HepG2 (cell line): ENCODE data around the gene CYP19A1. TPM values are rescaled to one million over a fixed set of nuclear protein-coding genes. Genes with fewer than 3 reads are reported as not detected.
A peak's percentile ranks its signal among the peaks of the same experiment; 100 is the strongest.

Experiments
- ATF5 ChIP-seq: sonication (generic); formaldehyde crosslinking; IDR thresholded peaks from 2 replicates; pipeline ENCODE4 v1.4.0; 2020; ENCODE audit warnings: mild to moderate bottlenecking, low read depth, missing genetic modification reagents
- GATA4 ChIP-seq: sonication (generic); IDR thresholded peaks from 2 replicates; pipeline ENCODE4 v1.6.1; 2016; ENCODE audit warnings: antibody characterized with exemption, low read depth, borderline replicate concordance
- MLLT10 ChIP-seq: sonication (generic); formaldehyde crosslinking; IDR thresholded peaks from 2 replicates; pipeline ENCODE4 v1.4.0; 2020; ENCODE audit warnings: missing genetic modification reagents
- NRL ChIP-seq: sonication (generic); formaldehyde crosslinking; IDR thresholded peaks from 2 replicates; pipeline ENCODE4 v1.5.0; 2020; ENCODE audit warnings: missing genetic modification reagents, mild to moderate bottlenecking, moderate library complexity, borderline replicate concordance
- POLR2G ChIP-seq: fragments of 200-400 bp; formaldehyde crosslinking; IDR thresholded peaks from 2 replicates; pipeline ENCODE4 v1.6.1; 2018; ENCODE audit warnings: mild to moderate bottlenecking, low read depth, low read length, moderate library complexity
- RARG ChIP-seq: sonication (generic); formaldehyde crosslinking; IDR thresholded peaks from 2 replicates; pipeline ENCODE4 v1.4.0; 2020; ENCODE audit warnings: low read depth, mild to moderate bottlenecking, missing genetic modification reagents
- RFX5 ChIP-seq: IDR thresholded peaks from 2 replicates; pipeline ENCODE4 v1.6.1; 2011; ENCODE audit warnings: low read depth, low read length, improper control_type of control experiment
- SAFB2 ChIP-seq: sonication (generic); formaldehyde crosslinking; IDR thresholded peaks from 2 replicates; pipeline ENCODE4 v1.5.1; 2020; ENCODE audit warnings: missing genetic modification reagents, low read depth, mild to moderate bottlenecking, borderline replicate concordance
- ZBTB8A ChIP-seq: sonication (generic); formaldehyde crosslinking; IDR thresholded peaks from 2 replicates; pipeline ENCODE4 v1.4.0; 2020; ENCODE audit warnings: mild to moderate bottlenecking, low read depth, missing genetic modification reagents, borderline replicate concordance
- ZFAT ChIP-seq: sonication (generic); formaldehyde crosslinking; conservative IDR thresholded peaks from 2 replicates; pipeline ENCODE4 v1.8.1; 2023; ENCODE audit warnings: missing genetic modification reagents, inconsistent platforms
- ZNF263 ChIP-seq: sonication (generic); formaldehyde crosslinking; IDR thresholded peaks from 2 replicates; pipeline ENCODE4 v1.4.0; 2020; ENCODE audit warnings: missing genetic modification reagents
- ZNF292 ChIP-seq: sonication (generic); formaldehyde crosslinking; IDR thresholded peaks from 2 replicates; pipeline ENCODE4 v1.8.1; 2022; ENCODE audit warnings: mild to moderate bottlenecking, low read depth, missing genetic modification reagents, borderline replicate concordance
- ZNF354B ChIP-seq: sonication (generic); formaldehyde crosslinking; IDR thresholded peaks from 2 replicates; pipeline ENCODE4 v1.8.0; 2022; ENCODE audit warnings: mild to moderate bottlenecking, missing genetic modification reagents
- ZNF382 ChIP-seq: sonication (generic); formaldehyde crosslinking; IDR thresholded peaks from 2 replicates; pipeline ENCODE4 v1.5.0; 2020; ENCODE audit warnings: missing genetic modification reagents, mild to moderate bottlenecking, borderline replicate concordance
- ZNF460 ChIP-seq: sonication (generic); formaldehyde crosslinking; IDR thresholded peaks from 2 replicates; pipeline ENCODE4 v1.5.1; 2020; ENCODE audit warnings: missing genetic modification reagents, mild to moderate bottlenecking, borderline replicate concordance
- ZNF468 ChIP-seq: sonication (generic); formaldehyde crosslinking; IDR thresholded peaks from 2 replicates; pipeline ENCODE4 v1.8.0; 2022; ENCODE audit warnings: mild to moderate bottlenecking, moderate library complexity, missing genetic modification reagents
- ZNF484 ChIP-seq: sonication (generic); formaldehyde crosslinking; IDR thresholded peaks from 2 replicates; pipeline ENCODE4 v1.5.1; 2020; ENCODE audit warnings: mild to moderate bottlenecking, low read depth, missing genetic modification reagents, borderline replicate concordance
- ZNF550 ChIP-seq: sonication (generic); formaldehyde crosslinking; IDR thresholded peaks from 2 replicates; pipeline ENCODE4 v1.4.0; 2020; ENCODE audit warnings: mild to moderate bottlenecking, missing genetic modification reagents, borderline replicate concordance
- ZNF768 ChIP-seq: sonication (generic); formaldehyde crosslinking; IDR thresholded peaks from 2 replicates; pipeline ENCODE4 v1.4.0; 2020; ENCODE audit warnings: missing genetic modification reagents
- polyA plus RNA-seq, 8 experiments: library from polyadenylated mRNA; depleted of rRNA in 3 of 8; stranded (reverse) in 7 of 8; unstranded in 1 of 8; fragments of >200 nt; fragmentation: Illumina TruSeq in 4 of 8; extraction: Trizol in 4 of 8; gene quantifications; 2 replicates each; pipeline versions ENCODE4 v1.2.1 to v1.2.3, GENCODE V29; 2011 to 2016; ENCODE audit warnings: low read depth in 4 of 8, missing spikeins in 1 of 8, mixed read lengths in 1 of 8; ENCODE audit not compliant: insufficient read depth in 1 of 8
- total RNA-seq, 5 experiments: library from RNA; depleted of rRNA; stranded (reverse); fragments of >200 nt; fragmentation: Illumina TruSeq; extraction: Trizol; gene quantifications; 2 replicates each; pipeline ENCODE4 v1.2.3, GENCODE V29; 2016; ENCODE audit warnings: low read depth in 1 of 5
- TF ChIP-seq, protein P1 (sequence below): sonication (generic); formaldehyde crosslinking; IDR thresholded peaks from 2 replicates; pipeline ENCODE4 v1.8.0; 2022; ENCODE audit warnings: mild to moderate bottlenecking, missing genetic modification reagents, moderate library complexity
- TF ChIP-seq, protein P2 (sequence below): sonication (generic); formaldehyde crosslinking; IDR thresholded peaks from 2 replicates; pipeline ENCODE4 v1.5.0; 2020; ENCODE audit warnings: mild to moderate bottlenecking, missing genetic modification reagents
- TF ChIP-seq, protein P3 (sequence below): sonication (generic); formaldehyde crosslinking; IDR thresholded peaks from 2 replicates; pipeline ENCODE4 v1.5.1; 2020; ENCODE audit warnings: mild to moderate bottlenecking, moderate library complexity, missing genetic modification reagents
- TF ChIP-seq, protein P4 (sequence below): sonication (generic); formaldehyde crosslinking; IDR thresholded peaks from 2 replicates; pipeline ENCODE4 v1.4.0; 2020; ENCODE audit warnings: mild to moderate bottlenecking, missing genetic modification reagents
- TF ChIP-seq, protein P5 (sequence below): IDR thresholded peaks from 2 replicates; pipeline ENCODE4 v1.6.1; 2016; ENCODE audit warnings: missing genetic modification reagents, missing compliant biosample characterization

CYP19A1 gene
- total and polyA plus RNA-seq, 2 of the 13 experiments (the other 11 are each of a cell fraction or from before 2014, with no cell fraction given) = 10.9 to 23.0 TPM

DNA sequence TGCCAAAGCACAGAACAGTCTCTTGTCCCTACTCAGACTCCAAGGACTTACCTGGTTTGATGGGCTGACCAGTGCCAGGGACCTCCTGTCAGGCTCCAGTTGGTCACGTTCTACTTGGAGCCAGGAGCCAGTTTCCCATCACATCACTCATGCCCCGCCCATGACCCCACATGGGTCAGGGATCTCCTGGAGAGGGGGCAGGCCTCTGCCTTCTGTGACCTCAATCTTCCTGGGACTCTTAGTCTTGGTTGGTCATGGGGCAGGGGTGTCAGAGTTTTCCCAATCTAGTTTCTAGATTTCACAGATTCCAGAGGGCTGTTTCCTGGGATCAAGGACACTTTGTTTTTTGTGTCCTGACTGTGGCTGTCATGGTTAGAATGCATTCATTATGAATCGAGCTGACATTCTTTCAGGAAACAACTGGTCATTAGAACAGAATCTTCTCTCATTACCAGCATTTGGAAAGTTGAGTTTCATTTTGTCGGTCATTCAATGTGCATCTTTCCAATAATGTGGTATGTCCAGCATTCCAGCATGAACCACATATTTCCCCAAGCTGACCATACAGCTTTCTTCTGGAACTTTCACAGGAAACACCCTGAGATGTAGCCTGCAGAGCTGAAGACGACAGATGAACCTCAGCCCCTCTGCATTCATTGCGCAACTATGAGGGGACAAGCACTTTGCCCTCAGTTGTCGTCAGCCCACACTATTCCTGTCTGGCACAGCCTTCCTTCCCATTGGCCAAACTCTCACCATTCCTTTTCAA is 19.8 kb downstream of the CYP19A1 start (continued):
- TF ChIP-seq, protein P1, sequence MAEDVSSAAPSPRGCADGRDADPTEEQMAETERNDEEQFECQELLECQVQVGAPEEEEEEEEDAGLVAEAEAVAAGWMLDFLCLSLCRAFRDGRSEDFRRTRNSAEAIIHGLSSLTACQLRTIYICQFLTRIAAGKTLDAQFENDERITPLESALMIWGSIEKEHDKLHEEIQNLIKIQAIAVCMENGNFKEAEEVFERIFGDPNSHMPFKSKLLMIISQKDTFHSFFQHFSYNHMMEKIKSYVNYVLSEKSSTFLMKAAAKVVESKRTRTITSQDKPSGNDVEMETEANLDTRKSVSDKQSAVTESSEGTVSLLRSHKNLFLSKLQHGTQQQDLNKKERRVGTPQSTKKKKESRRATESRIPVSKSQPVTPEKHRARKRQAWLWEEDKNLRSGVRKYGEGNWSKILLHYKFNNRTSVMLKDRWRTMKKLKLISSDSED (CRISPR knock-in tag) = no peak
- TF ChIP-seq RFX5 = no peak
- no peak for TF ChIP-seq ZNF354B (CRISPR knock-in tag)
- TF ChIP-seq, protein P2, sequence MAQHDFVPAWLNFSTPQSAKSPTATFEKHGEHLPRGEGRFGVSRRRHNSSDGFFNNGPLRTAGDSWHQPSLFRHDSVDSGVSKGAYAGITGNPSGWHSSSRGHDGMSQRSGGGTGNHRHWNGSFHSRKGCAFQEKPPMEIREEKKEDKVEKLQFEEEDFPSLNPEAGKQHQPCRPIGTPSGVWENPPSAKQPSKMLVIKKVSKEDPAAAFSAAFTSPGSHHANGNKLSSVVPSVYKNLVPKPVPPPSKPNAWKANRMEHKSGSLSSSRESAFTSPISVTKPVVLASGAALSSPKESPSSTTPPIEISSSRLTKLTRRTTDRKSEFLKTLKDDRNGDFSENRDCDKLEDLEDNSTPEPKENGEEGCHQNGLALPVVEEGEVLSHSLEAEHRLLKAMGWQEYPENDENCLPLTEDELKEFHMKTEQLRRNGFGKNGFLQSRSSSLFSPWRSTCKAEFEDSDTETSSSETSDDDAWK (CRISPR knock-in tag) = no peak
- no peak for TF ChIP-seq GATA4
- TF ChIP-seq, protein P3, sequence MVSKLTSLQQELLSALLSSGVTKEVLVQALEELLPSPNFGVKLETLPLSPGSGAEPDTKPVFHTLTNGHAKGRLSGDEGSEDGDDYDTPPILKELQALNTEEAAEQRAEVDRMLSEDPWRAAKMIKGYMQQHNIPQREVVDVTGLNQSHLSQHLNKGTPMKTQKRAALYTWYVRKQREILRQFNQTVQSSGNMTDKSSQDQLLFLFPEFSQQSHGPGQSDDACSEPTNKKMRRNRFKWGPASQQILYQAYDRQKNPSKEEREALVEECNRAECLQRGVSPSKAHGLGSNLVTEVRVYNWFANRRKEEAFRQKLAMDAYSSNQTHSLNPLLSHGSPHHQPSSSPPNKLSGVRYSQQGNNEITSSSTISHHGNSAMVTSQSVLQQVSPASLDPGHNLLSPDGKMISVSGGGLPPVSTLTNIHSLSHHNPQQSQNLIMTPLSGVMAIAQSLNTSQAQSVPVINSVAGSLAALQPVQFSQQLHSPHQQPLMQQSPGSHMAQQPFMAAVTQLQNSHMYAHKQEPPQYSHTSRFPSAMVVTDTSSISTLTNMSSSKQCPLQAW (CRISPR knock-in tag) = no peak
- no peak for TF ChIP-seq ATF5 (CRISPR knock-in tag)
- no peak for TF ChIP-seq ZNF263 (CRISPR knock-in tag)
- TF ChIP-seq NRL (CRISPR knock-in tag) = no peak
- no peak for TF ChIP-seq ZBTB8A (CRISPR knock-in tag)
- no peak for TF ChIP-seq SAFB2
- TF ChIP-seq ZNF468 (CRISPR knock-in tag) = no peak
- TF ChIP-seq ZNF292 (CRISPR knock-in tag) = no peak
- no peak for TF ChIP-seq ZNF550 (CRISPR knock-in tag)
- TF ChIP-seq ZNF484 (CRISPR knock-in tag) = no peak
- TF ChIP-seq POLR2G = no peak
- TF ChIP-seq, protein P4, sequence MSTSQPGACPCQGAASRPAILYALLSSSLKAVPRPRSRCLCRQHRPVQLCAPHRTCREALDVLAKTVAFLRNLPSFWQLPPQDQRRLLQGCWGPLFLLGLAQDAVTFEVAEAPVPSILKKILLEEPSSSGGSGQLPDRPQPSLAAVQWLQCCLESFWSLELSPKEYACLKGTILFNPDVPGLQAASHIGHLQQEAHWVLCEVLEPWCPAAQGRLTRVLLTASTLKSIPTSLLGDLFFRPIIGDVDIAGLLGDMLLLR (CRISPR knock-in tag) = no peak
- TF ChIP-seq ZNF382 (CRISPR knock-in tag) = no peak
- no peak for TF ChIP-seq RARG (CRISPR knock-in tag)
- TF ChIP-seq, protein P5, sequence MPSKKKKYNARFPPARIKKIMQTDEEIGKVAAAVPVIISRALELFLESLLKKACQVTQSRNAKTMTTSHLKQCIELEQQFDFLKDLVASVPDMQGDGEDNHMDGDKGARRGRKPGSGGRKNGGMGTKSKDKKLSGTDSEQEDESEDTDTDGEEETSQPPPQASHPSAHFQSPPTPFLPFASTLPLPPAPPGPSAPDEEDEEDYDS = peak; percentile 49
- no peak for TF ChIP-seq MLLT10
- no peak for TF ChIP-seq ZNF768 (CRISPR knock-in tag)
- TF ChIP-seq ZFAT (CRISPR knock-in tag) = no peak
- TF ChIP-seq ZNF460 = no peak
